ENCODE measurements around the gene PAM16.
"Not testable (repeated sequence)": the region's sequence is repeated elsewhere in the genome, so short reads cannot be mapped to it uniquely, and the experiment has no call there.

Gene PAM16

GRCh38 chr16:4338125-4338582, 13.0 kb downstream of the PAM16 start:
- H3K4me3 ChIP-seq (replicated peaks in 1 of 2; ENCODE audit: low read depth in 2 of 2, low read length in 2 of 2): no peak overlapping the region
- no peak for TF ChIP-seq CTCF (IDR thresholded peaks at IDR 0.05; ENCODE audit: low read depth, low read length)
- no peak for DNase-seq (ENCODE audit: low read depth in 2 of 2)

GRCh38 chr16:4337540-4338088, 13.5 kb downstream of the PAM16 start:
- DNase-seq (ENCODE audit: low read depth in 2 of 2): no peak
- no peak for TF ChIP-seq CTCF (IDR thresholded peaks at IDR 0.05; ENCODE audit: low read depth, low read length)
- H3K4me3 ChIP-seq (replicated peaks in 1 of 2; ENCODE audit: low read depth in 2 of 2, low read length in 2 of 2): no peak overlapping the region

- no peak for DNase-seq (ENCODE audit: low read depth in 2 of 2)
- H3K4me3 ChIP-seq (replicated peaks in 1 of 2; ENCODE audit: low read depth in 2 of 2, low read length in 2 of 2): no peak overlapping the region
- TF ChIP-seq CTCF (IDR thresholded peaks at IDR 0.05; ENCODE audit: low read depth, low read length): no peak
These were observed 14.2 kb downstream of the PAM16 start for GRCh38 chr16:4336701-4337539.

- no peak for TF ChIP-seq CTCF (IDR thresholded peaks at IDR 0.05; ENCODE audit: low read depth, low read length)
- no peak overlapping the region for H3K4me3 ChIP-seq (replicated peaks in 1 of 2; ENCODE audit: low read depth in 2 of 2, low read length in 2 of 2)
- DNase-seq (ENCODE audit: low read depth in 2 of 2): no peak
These were observed 16.2 kb downstream of the PAM16 start for GRCh38 chr16:4334724-4335495.

GRCh38 chr16:4333714-4334113, 17.4 kb downstream of the PAM16 start:
- not testable (repeated sequence) for H3K4me3 ChIP-seq (replicated peaks in 1 of 2; ENCODE audit: low read depth in 2 of 2, low read length in 2 of 2); DNase-seq (ENCODE audit: low read depth in 2 of 2)

- H3K4me3 ChIP-seq (replicated peaks in 1 of 2; ENCODE audit: low read depth in 2 of 2, low read length in 2 of 2): no peak overlapping the region
- no peak for DNase-seq (ENCODE audit: low read depth in 2 of 2)
- no peak for TF ChIP-seq CTCF (IDR thresholded peaks at IDR 0.05; ENCODE audit: low read depth, low read length)
These were observed 17.8 kb downstream of the PAM16 start for GRCh38 chr16:4333308-4333638.
